Middle frontal gyrus (tissue), 1 donor: ENCODE measurements around the gene CLECL1.

Experiments
- DNase-seq: peaks from one replicate; pipeline ENCODE4 v3.0.0-alpha.2; 2015; ENCODE audit warnings: low spot score; ENCODE audit errors: extremely low spot score

CLECL1 gene

GRCh38 chr12:9732921-9733461 lies at the start of gene CLECL1:
TSS of gene CLECL1 (minus strand) at chr12:9733097.
- DNase-seq, result no peak

GRCh38 chr12:9781360-9781759 lies 48.5 kb upstream of the CLECL1 start:
- DNase-seq, result no peak

GRCh38 chr12:9779209-9779608 lies 46.3 kb upstream of the CLECL1 start:
- DNase-seq, result no peak

GRCh38 chr12:9776781-9777180 lies 43.9 kb upstream of the CLECL1 start:
- no peak for DNase-seq

- no peak for DNase-seq
Observed at GRCh38 chr12:9773216-9773877, 40.5 kb upstream of the CLECL1 start.

- DNase-seq, result no peak
Observed at GRCh38 chr12:9763025-9763424, 30.1 kb upstream of the CLECL1 start.

- DNase-seq, result no peak
Observed at GRCh38 chr12:9762369-9762768, 29.5 kb upstream of the CLECL1 start.

- DNase-seq, result no peak
Observed at GRCh38 chr12:9761419-9761781, 28.5 kb upstream of the CLECL1 start.

- no peak for DNase-seq
Observed at GRCh38 chr12:9760699-9761418, 28.0 kb upstream of the CLECL1 start, which contains the start of gene CD69. TSS of gene CD69 (minus strand) at chr12:9760901. CDS start at chr12:9760820, 81 bp downstream.

- DNase-seq, result no peak
Observed at GRCh38 chr12:9760120-9760519, 27.2 kb upstream of the CLECL1 start.

- no peak for DNase-seq
Observed at GRCh38 chr12:9759694-9760093, 26.8 kb upstream of the CLECL1 start.

- DNase-seq, result no peak
Observed at GRCh38 chr12:9758119-9758518, 25.2 kb upstream of the CLECL1 start.

- no peak for DNase-seq
Observed at GRCh38 chr12:9757433-9758025, 24.6 kb upstream of the CLECL1 start.

- no peak for DNase-seq
Observed at GRCh38 chr12:9756706-9757105, 23.8 kb upstream of the CLECL1 start.

GRCh38 chr12:9756170-9756569 lies 23.3 kb upstream of the CLECL1 start:
- no peak for DNase-seq

GRCh38 chr12:9755567-9755966 lies 22.7 kb upstream of the CLECL1 start:
- no peak for DNase-seq

GRCh38 chr12:9755035-9755434 lies 22.1 kb upstream of the CLECL1 start:
- no peak for DNase-seq

- no peak for DNase-seq
Observed at GRCh38 chr12:9754099-9754927, 21.4 kb upstream of the CLECL1 start.

GRCh38 chr12:9753498-9753897 lies 20.6 kb upstream of the CLECL1 start:
- DNase-seq, result no peak

GRCh38 chr12:9753073-9753472 lies 20.2 kb upstream of the CLECL1 start:
- DNase-seq, result no peak

GRCh38 chr12:9752145-9752933 lies 19.4 kb upstream of the CLECL1 start:
- no peak for DNase-seq
